B cell (primary cell): ENCODE results near the gene SLC25A21.

ENCODE experiments used
- EZH2 ChIP-seq: IDR thresholded peaks from 2 replicates; pipeline ENCODE4 v1.6.1; 2012; ENCODE audit warnings: borderline replicate concordance, low read depth, mild to moderate bottlenecking, moderate library complexity, low read length; ENCODE audit not compliant: insufficient read depth, poor library complexity, severe bottlenecking
- TF ChIP-seq, protein P1 (sequence below): fragments of 200-600 bp; IDR thresholded peaks from one replicate; pipeline ENCODE4 v1.8.0; 2022; ENCODE audit warnings: antibody characterized with exemption, mild to moderate bottlenecking

DNA sequence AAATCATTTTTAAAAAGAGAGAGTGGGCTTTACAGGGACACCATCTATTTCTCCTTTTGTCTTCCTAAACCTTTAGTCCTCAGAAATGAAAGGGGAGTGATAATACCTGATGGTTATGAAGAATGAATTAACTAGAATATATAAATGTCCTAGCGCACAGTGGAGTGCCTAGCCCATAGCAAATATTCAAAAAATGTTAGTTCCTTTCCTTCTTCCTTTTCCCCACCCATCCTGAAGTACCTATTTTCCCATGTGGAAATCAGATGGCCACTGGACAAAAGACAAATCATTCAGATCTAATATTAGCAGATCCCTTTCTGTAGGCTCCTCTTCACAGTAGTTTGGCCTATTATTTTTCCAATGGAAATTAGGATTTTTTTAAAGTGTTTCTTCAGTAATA, 90.0 kb downstream of the SLC25A21 start:
- TF ChIP-seq, protein P1, sequence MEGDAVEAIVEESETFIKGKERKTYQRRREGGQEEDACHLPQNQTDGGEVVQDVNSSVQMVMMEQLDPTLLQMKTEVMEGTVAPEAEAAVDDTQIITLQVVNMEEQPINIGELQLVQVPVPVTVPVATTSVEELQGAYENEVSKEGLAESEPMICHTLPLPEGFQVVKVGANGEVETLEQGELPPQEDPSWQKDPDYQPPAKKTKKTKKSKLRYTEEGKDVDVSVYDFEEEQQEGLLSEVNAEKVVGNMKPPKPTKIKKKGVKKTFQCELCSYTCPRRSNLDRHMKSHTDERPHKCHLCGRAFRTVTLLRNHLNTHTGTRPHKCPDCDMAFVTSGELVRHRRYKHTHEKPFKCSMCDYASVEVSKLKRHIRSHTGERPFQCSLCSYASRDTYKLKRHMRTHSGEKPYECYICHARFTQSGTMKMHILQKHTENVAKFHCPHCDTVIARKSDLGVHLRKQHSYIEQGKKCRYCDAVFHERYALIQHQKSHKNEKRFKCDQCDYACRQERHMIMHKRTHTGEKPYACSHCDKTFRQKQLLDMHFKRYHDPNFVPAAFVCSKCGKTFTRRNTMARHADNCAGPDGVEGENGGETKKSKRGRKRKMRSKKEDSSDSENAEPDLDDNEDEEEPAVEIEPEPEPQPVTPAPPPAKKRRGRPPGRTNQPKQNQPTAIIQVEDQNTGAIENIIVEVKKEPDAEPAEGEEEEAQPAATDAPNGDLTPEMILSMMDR = no peak
- TF ChIP-seq EZH2 = no peak
